WTC11 (cell line): ENCODE data around the gene TRIM44.

Source experiments
- SOX15 ChIP-seq: fragments of 250-450 bp; sonication (Bioruptor Pico); IDR thresholded peaks from 2 replicates; pipeline ENCODE4 v1.9.0; 2021; ENCODE audit warnings: mild to moderate bottlenecking
- TF ChIP-seq, protein P1 (sequence below): fragments of 200-600 bp; IDR thresholded peaks from 2 replicates; pipeline ENCODE4 v1.8.0; 2022; ENCODE audit warnings: antibody characterized with exemption

DNA sequence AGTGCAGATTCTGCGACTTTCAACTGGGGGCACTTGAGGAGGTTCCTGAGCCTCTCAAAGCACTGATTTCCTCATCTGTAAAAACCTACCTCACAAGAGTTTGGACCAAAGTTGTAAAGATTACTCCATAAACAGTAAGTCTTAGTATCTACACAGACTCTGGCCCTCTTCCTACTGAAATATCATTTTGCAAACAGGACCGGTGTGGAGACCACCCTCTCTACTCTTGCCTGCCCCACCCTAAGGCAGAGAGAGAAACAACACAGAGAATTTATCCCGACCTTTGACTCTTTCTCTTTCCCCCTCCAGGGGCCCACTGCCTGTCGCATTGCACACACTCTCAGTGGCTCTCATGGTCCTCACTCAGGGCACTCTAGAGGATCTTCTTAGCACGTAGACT is 163.4 kb downstream of the TRIM44 start:
- no peak for TF ChIP-seq SOX15 (CRISPR knock-in tag)
- TF ChIP-seq, protein P1, sequence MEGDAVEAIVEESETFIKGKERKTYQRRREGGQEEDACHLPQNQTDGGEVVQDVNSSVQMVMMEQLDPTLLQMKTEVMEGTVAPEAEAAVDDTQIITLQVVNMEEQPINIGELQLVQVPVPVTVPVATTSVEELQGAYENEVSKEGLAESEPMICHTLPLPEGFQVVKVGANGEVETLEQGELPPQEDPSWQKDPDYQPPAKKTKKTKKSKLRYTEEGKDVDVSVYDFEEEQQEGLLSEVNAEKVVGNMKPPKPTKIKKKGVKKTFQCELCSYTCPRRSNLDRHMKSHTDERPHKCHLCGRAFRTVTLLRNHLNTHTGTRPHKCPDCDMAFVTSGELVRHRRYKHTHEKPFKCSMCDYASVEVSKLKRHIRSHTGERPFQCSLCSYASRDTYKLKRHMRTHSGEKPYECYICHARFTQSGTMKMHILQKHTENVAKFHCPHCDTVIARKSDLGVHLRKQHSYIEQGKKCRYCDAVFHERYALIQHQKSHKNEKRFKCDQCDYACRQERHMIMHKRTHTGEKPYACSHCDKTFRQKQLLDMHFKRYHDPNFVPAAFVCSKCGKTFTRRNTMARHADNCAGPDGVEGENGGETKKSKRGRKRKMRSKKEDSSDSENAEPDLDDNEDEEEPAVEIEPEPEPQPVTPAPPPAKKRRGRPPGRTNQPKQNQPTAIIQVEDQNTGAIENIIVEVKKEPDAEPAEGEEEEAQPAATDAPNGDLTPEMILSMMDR, result no peak
